Astrocyte (in vitro differentiated cells and primary cell): ENCODE results near the gene SNX32. TPM values are rescaled to one million over a fixed set of nuclear protein-coding genes. Genes with fewer than 3 reads are reported as not detected.

ENCODE experiments used
- DNase-seq: peaks from one replicate; pipeline ENCODE4 v3.0.0-alpha.2; 2010; ENCODE audit warnings: low read depth
- FAIRE-seq: peaks from 2 replicates; lab custom pipeline; 2011; peaks lifted over from hg19 to GRCh38; lab: Jason Lieb, UNC
- H2AFZ ChIP-seq: 2 replicates; pipeline ENCODE4 v1.6.0; 2012; ENCODE audit warnings: low read depth, low read length, inconsistent platforms
- H3K27ac ChIP-seq: 2 replicates; pipeline ENCODE4 v1.5.1; 2011; ENCODE audit warnings: low read depth, low read length, inconsistent platforms
- H3K27me3 ChIP-seq: 2 replicates; pipeline ENCODE4 v1.6.0; 2011; ENCODE audit warnings: low read length, inconsistent platforms; ENCODE audit not compliant: insufficient read depth
- H3K36me3 ChIP-seq: 2 replicates; pipeline ENCODE4 v1.5.1; 2011; ENCODE audit warnings: low read length, inconsistent platforms; ENCODE audit not compliant: insufficient read depth
- H3K4me1 ChIP-seq: 2 replicates; pipeline ENCODE4 v1.5.1; 2011; ENCODE audit warnings: low read length, inconsistent platforms; ENCODE audit not compliant: insufficient read depth
- H3K4me2 ChIP-seq: 2 replicates; pipeline ENCODE4 v1.6.0; 2012; ENCODE audit warnings: low read length, inconsistent platforms
- H3K4me3 ChIP-seq: 2 replicates; pipeline ENCODE4 v1.5.1; 2011; ENCODE audit warnings: low read depth, mild to moderate bottlenecking, low read length, inconsistent platforms; ENCODE audit not compliant: insufficient read depth
- H3K79me2 ChIP-seq: 2 replicates; pipeline ENCODE4 v1.6.0; 2012; ENCODE audit warnings: mild to moderate bottlenecking, low read length, inconsistent platforms; ENCODE audit not compliant: insufficient read depth
- H3K9ac ChIP-seq: 2 replicates; pipeline ENCODE4 v1.6.0; 2012; ENCODE audit warnings: mild to moderate bottlenecking, low read length, inconsistent platforms
- H3K9me3 ChIP-seq: 2 replicates; pipeline ENCODE4 v1.5.1; 2012; ENCODE audit warnings: low read depth, mild to moderate bottlenecking, low read length, inconsistent platforms; ENCODE audit not compliant: insufficient read depth
- H4K20me1 ChIP-seq: 2 replicates; pipeline ENCODE4 v1.6.0; 2012; ENCODE audit warnings: low read length, inconsistent platforms; ENCODE audit not compliant: insufficient read depth
- H3K27ac Mint-ChIP-seq: one replicate; pipeline ENCODE4 v1.8.0; 2021; ENCODE audit warnings: mild to moderate bottlenecking, mixed read lengths; ENCODE audit not compliant: unreplicated experiment
- H3K27me3 Mint-ChIP-seq: one replicate; pipeline ENCODE4 v1.8.0; 2021; ENCODE audit warnings: low read depth, mixed read lengths; ENCODE audit not compliant: unreplicated experiment
- H3K36me3 Mint-ChIP-seq: one replicate; pipeline ENCODE4 v1.8.0; 2021; ENCODE audit warnings: low read depth, mixed read lengths; ENCODE audit not compliant: unreplicated experiment
- H3K4me1 Mint-ChIP-seq: one replicate; pipeline ENCODE4 v1.8.0; 2021; ENCODE audit warnings: low read depth, mixed read lengths; ENCODE audit not compliant: unreplicated experiment
- H3K4me3 Mint-ChIP-seq: one replicate; pipeline ENCODE4 v1.8.0; 2021; ENCODE audit warnings: mild to moderate bottlenecking, moderate library complexity, mixed read lengths; ENCODE audit not compliant: unreplicated experiment
- H3K9me3 Mint-ChIP-seq: one replicate; pipeline ENCODE4 v1.8.0; 2021; ENCODE audit warnings: mild to moderate bottlenecking, mixed read lengths; ENCODE audit not compliant: unreplicated experiment
- EZH2 ChIP-seq: IDR thresholded peaks from 2 replicates; pipeline ENCODE4 v1.6.1; 2012; ENCODE audit warnings: mild to moderate bottlenecking, low read length, inconsistent platforms; ENCODE audit not compliant: insufficient read depth
- total RNA-seq: library from RNA; stranded (reverse); gene quantifications from 2 replicates; pipeline ENCODE4 v1.2.1, GENCODE V29; 2021
- TF ChIP-seq, protein P1 (sequence below): IDR thresholded peaks from 2 replicates; pipeline ENCODE4 v1.5.1; 2011; ENCODE audit warnings: low read depth, mild to moderate bottlenecking, inconsistent platforms, low read length, moderate library complexity; ENCODE audit not compliant: insufficient read depth

Gene SNX32
- total RNA-seq, 1 donor from 2014 or later, result 1.2 TPM

DNA sequence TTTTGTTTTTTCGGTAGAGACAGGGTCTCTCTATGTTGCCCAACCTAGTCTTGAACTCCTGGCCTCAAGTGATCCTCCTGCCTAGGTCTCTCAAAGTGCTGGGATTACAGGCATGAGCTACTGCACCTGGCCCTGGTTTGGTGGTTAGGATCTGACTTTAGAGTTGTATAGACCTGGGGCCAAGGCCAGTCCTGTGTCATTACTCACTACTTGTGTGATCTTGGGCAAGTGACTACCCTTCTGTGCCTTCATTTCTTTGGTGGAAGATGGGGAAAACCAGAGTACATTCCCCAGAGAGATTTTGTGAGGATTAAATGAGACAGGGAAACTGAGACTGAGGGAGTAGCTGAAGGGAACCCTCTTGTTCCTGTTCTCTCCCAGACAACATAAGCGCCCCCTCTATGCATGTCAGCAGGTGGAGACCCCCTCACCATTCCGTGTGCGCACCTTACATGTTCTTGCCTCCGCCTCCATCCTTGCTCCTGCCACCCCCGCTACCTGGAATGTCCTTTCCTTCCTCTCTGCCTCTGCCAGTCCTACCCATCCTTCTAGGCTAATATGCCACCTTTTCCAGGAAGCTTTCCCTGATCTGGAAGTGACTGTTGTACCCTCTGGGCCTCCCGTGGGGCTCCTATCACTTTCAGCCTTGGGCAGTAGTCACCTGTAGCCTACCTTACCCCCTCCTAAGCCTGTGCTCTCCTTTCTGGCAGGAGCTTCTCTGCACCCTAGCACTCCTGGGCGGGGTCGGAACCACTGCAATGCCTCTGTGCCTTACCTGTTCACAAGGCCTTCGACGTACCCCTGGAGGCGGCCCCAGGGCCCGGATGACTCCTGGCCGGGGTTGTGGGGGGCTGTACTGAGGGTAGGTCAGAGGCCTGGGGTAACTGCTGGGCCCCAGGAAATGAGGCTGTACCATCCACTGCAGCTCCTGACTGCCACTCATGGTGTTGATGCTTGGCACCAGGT, 62.6 kb downstream of the SNX32 start:
- H3K27me3 Mint-ChIP-seq, result no peaks in the 10 kb centered on the region
- peaks cover 14% of the 10 kb centered on the region for H3K36me3 Mint-ChIP-seq
- H3K27ac Mint-ChIP-seq, result peak overlapping the region; percentile 43
- no peaks in the 10 kb centered on the region for H3K27me3 ChIP-seq
- H3K9me3 Mint-ChIP-seq, result no peaks in the 10 kb centered on the region
- peaks cover 26% of the 10 kb centered on the region for H3K36me3 ChIP-seq
- peak overlapping the region; percentile 89 for H3K4me2 ChIP-seq
- TF ChIP-seq, protein P1, sequence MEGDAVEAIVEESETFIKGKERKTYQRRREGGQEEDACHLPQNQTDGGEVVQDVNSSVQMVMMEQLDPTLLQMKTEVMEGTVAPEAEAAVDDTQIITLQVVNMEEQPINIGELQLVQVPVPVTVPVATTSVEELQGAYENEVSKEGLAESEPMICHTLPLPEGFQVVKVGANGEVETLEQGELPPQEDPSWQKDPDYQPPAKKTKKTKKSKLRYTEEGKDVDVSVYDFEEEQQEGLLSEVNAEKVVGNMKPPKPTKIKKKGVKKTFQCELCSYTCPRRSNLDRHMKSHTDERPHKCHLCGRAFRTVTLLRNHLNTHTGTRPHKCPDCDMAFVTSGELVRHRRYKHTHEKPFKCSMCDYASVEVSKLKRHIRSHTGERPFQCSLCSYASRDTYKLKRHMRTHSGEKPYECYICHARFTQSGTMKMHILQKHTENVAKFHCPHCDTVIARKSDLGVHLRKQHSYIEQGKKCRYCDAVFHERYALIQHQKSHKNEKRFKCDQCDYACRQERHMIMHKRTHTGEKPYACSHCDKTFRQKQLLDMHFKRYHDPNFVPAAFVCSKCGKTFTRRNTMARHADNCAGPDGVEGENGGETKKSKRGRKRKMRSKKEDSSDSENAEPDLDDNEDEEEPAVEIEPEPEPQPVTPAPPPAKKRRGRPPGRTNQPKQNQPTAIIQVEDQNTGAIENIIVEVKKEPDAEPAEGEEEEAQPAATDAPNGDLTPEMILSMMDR, result no peak
- no peak for TF ChIP-seq EZH2
- peak overlapping the region; percentile 54 for H3K9ac ChIP-seq
- peak overlapping the region; percentile 48 for H3K4me3 ChIP-seq
- peaks cover 24% of the 10 kb centered on the region for H3K4me1 Mint-ChIP-seq
- no peak overlapping the region for H2AFZ ChIP-seq
- DNase-seq (no peak), FAIRE-seq (no peak)
- H3K4me1 ChIP-seq, result peaks cover 57% of the 10 kb centered on the region
- no peaks in the 10 kb centered on the region for H3K9me3 ChIP-seq
- peaks cover 79% of the 10 kb centered on the region for H4K20me1 ChIP-seq
- H3K79me2 ChIP-seq, result peaks cover 91% of the 10 kb centered on the region
- peak overlapping the region; percentile 95 for H3K4me3 Mint-ChIP-seq
- H3K27ac ChIP-seq, result peak overlapping the region; percentile 36

GRCh38 chr11:65897020-65897471, 63.3 kb downstream of the SNX32 start:
- H3K4me2 ChIP-seq, result peak overlapping the region; percentile 89

More at GRCh38 chr11:65897020-65897471, 63.3 kb downstream of the SNX32 start:
- H4K20me1 ChIP-seq, result peaks cover 71% of the 10 kb centered on the region
- DNase-seq, result no peak
- TF ChIP-seq, protein P1, result no peak
- no peak for TF ChIP-seq EZH2
- H2AFZ ChIP-seq, result no peak overlapping the region
- peak overlapping the region; percentile 48 for H3K4me3 ChIP-seq
- Mint-ChIP-seq H3K27ac (peak overlapping the region; percentile 77), H3K4me1 (peaks cover 27% of the 10 kb centered on the region), H3K4me3 (peak overlapping the region; percentile 95), H3K36me3 (peaks cover 14% of the 10 kb centered on the region), H3K27me3 (no peaks in the 10 kb centered on the region), H3K9me3 (no peaks in the 10 kb centered on the region)
- peaks cover 26% of the 10 kb centered on the region for H3K36me3 ChIP-seq
- H3K9me3 ChIP-seq, result no peaks in the 10 kb centered on the region
- no peak for FAIRE-seq
- peaks cover 55% of the 10 kb centered on the region for H3K4me1 ChIP-seq
- no peaks in the 10 kb centered on the region for H3K27me3 ChIP-seq
- H3K79me2 ChIP-seq, result peaks cover 89% of the 10 kb centered on the region
- H3K9ac ChIP-seq, result peak overlapping the region; percentile 99
- H3K27ac ChIP-seq, result peak overlapping the region; percentile 36
